ENCODE measurements around the gene CDK5RAP2. TPM values are rescaled to one million over a fixed set of nuclear protein-coding genes. Genes with fewer than 3 reads are reported as not detected.

The CDK5RAP2 gene
- total RNA-seq, 1 donor from 2014 or later = 40.4 TPM

GRCh38 chr9:120424248-120424647 lies 155.7 kb downstream of the CDK5RAP2 start:
- TF ChIP-seq CTCF (IDR thresholded peaks at IDR 0.05) = no peak
- Mint-ChIP-seq H3K9me3 (ENCODE audit: low read depth) (no peaks in the 10 kb centered on the region), H3K27ac (ENCODE audit: unreplicated experiment) (no peak overlapping the region), H3K27me3 (ENCODE audit: low read depth) (no peaks in the 10 kb centered on the region), H3K4me1 (ENCODE audit: low read depth) (peaks cover 10% of the 10 kb centered on the region), H3K4me3 (ENCODE audit: unreplicated experiment) (no peak overlapping the region), H3K36me3 (ENCODE audit: low read depth) (peaks cover 12% of the 10 kb centered on the region)
- no peak for DNase-seq (ENCODE audit: low spot score)

- no peak for TF ChIP-seq CTCF (IDR thresholded peaks at IDR 0.05)
- no peak overlapping the region for H3K4me3 Mint-ChIP-seq (ENCODE audit: unreplicated experiment)
Observed at GRCh38 chr9:120423812-120424211, 156.2 kb downstream of the CDK5RAP2 start.

GRCh38 chr9:120421977-120422376 lies 158.0 kb downstream of the CDK5RAP2 start:
- peaks cover 16% of the 10 kb centered on the region for H3K36me3 Mint-ChIP-seq (ENCODE audit: low read depth)
- no peaks in the 10 kb centered on the region for H3K9me3 Mint-ChIP-seq (ENCODE audit: low read depth)
- DNase-seq (ENCODE audit: low spot score) = no peak
- peaks cover 10% of the 10 kb centered on the region for H3K4me1 Mint-ChIP-seq (ENCODE audit: low read depth)
- H3K27me3 Mint-ChIP-seq (ENCODE audit: low read depth) = no peaks in the 10 kb centered on the region
- H3K4me3 Mint-ChIP-seq (ENCODE audit: unreplicated experiment) = no peak overlapping the region
- TF ChIP-seq CTCF (IDR thresholded peaks at IDR 0.05) = no peak
- H3K27ac Mint-ChIP-seq (ENCODE audit: unreplicated experiment) = no peak overlapping the region

More at GRCh38 chr9:120423812-120424211, 156.2 kb downstream of the CDK5RAP2 start:
- no peak for DNase-seq (ENCODE audit: low spot score)
- Mint-ChIP-seq H3K27ac (ENCODE audit: unreplicated experiment) (no peak overlapping the region), H3K9me3 (ENCODE audit: low read depth) (no peaks in the 10 kb centered on the region), H3K36me3 (ENCODE audit: low read depth) (peaks cover 12% of the 10 kb centered on the region), H3K27me3 (ENCODE audit: low read depth) (no peaks in the 10 kb centered on the region), H3K4me1 (ENCODE audit: low read depth) (peaks cover 10% of the 10 kb centered on the region)

- Mint-ChIP-seq H3K36me3 (ENCODE audit: low read depth) (peaks cover 18% of the 10 kb centered on the region), H3K27me3 (ENCODE audit: low read depth) (no peaks in the 10 kb centered on the region), H3K4me3 (ENCODE audit: unreplicated experiment) (no peak overlapping the region), H3K27ac (ENCODE audit: unreplicated experiment) (no peak overlapping the region), H3K4me1 (ENCODE audit: low read depth) (peaks cover 5% of the 10 kb centered on the region), H3K9me3 (ENCODE audit: low read depth) (no peaks in the 10 kb centered on the region)
- TF ChIP-seq CTCF (IDR thresholded peaks at IDR 0.05) = no peak
- no peak for DNase-seq (ENCODE audit: low spot score)
Observed at GRCh38 chr9:120418315-120418714, 161.7 kb downstream of the CDK5RAP2 start.

GRCh38 chr9:120416781-120417427 lies 163.1 kb downstream of the CDK5RAP2 start:
- no peaks in the 10 kb centered on the region for H3K9me3 Mint-ChIP-seq (ENCODE audit: low read depth)
- peaks cover 14% of the 10 kb centered on the region for H3K36me3 Mint-ChIP-seq (ENCODE audit: low read depth)

More at GRCh38 chr9:120416781-120417427, 163.1 kb downstream of the CDK5RAP2 start:
- Mint-ChIP-seq H3K27ac (ENCODE audit: unreplicated experiment) (no peak overlapping the region), H3K4me1 (ENCODE audit: low read depth) (peaks cover 15% of the 10 kb centered on the region), H3K27me3 (ENCODE audit: low read depth) (no peaks in the 10 kb centered on the region), H3K4me3 (ENCODE audit: unreplicated experiment) (no peak overlapping the region)
- DNase-seq (ENCODE audit: low spot score) = no peak
- no peak for TF ChIP-seq CTCF (IDR thresholded peaks at IDR 0.05)
